Duodenal mucosa (tissue), 2 donors: ENCODE measurements around the gene CUL2.
"Not testable (repeated sequence)": the region's sequence is repeated elsewhere in the genome, so short reads cannot be mapped to it uniquely, and the experiment has no call there.

Source experiments
- H3K27ac ChIP-seq: one replicate; pipeline ENCODE4 v1.7.0; 2013; ENCODE audit warnings: low read depth, low read length
- H3K27me3 ChIP-seq, 2 donors: one replicate each; pipeline ENCODE4 v1.7.0; 2013; ENCODE audit warnings: low read length in 2 of 2, control low read depth in 1 of 2; ENCODE audit not compliant: insufficient read depth in 2 of 2, control insufficient read depth in 1 of 2
- H3K36me3 ChIP-seq, 2 donors: one replicate each; pipeline ENCODE4 v1.7.0; 2013; ENCODE audit warnings: low read length in 2 of 2, control low read depth in 1 of 2; ENCODE audit not compliant: insufficient read depth in 2 of 2, control insufficient read depth in 1 of 2
- H3K4me1 ChIP-seq, 2 donors: one replicate each; pipeline ENCODE4 v1.7.0; 2013; ENCODE audit warnings: low read length in 2 of 2, control low read depth in 1 of 2; ENCODE audit not compliant: insufficient read depth in 2 of 2, control insufficient read depth in 1 of 2
- H3K4me3 ChIP-seq, 2 donors: one replicate each; pipeline ENCODE4 v1.7.0; 2013; ENCODE audit warnings: low read length in 2 of 2, low read depth in 1 of 2
- H3K9ac ChIP-seq, 2 donors: one replicate each; pipeline ENCODE4 v1.7.0; 2013; ENCODE audit warnings: low read length in 2 of 2, low read depth in 1 of 2
- H3K9me3 ChIP-seq, 2 donors: one replicate each; pipeline ENCODE4 v1.7.0; 2013; ENCODE audit warnings: low read length in 2 of 2, control low read depth in 1 of 2; ENCODE audit not compliant: control insufficient read depth in 1 of 2

The CUL2 gene

DNA sequence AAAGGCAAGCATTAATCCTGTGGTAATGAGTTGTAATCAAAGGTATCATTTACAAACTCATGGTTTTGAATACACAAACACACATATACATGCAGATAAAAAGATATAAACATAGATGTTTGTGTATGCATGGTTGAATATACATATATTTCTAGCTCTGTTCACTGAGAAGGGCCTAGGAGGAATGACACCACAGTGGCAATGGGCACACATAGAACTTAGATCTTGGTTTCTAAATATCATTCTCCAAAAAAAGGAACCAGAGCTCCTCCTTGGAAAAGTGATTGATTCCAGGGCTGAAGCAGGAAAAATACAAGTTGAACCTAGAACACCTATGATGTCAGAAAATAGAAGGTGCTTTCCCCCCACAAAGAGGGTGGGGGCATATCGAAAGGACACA is 6.9 kb downstream of the CUL2 start:
- Histone ChIP-seq H3K4me3 (no peak overlapping the region), H3K9me3 (peaks cover 0 to 4% of the 10 kb centered on the region in 2 donors), H3K27me3 (no peaks in the 10 kb centered on the region), H3K27ac (no peak overlapping the region), H3K36me3 (peaks cover 0 to 4% of the 10 kb centered on the region in 2 donors), H3K4me1 (peaks cover 0 to 4% of the 10 kb centered on the region in 2 donors), H3K9ac (no peak overlapping the region)

DNA sequence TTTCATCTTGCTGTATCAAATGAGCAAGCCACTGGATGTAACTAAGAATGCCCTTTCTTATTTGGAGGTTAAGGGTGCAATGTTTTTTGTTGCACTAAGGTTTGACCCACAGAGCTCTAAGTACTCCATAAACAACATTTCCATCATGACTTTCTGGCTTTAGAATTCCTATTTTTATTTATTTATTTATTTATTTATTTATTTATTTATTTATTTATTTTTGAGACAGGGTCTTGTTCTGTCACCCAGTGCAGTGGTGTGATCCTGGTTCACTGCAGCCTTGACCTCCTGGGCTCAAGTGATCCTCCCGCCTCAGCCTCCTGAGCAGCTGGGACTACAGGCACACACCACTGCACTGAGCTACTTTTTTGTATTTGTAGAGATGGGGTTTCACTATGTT is 9.9 kb downstream of the CUL2 start:
- not testable (repeated sequence) for H3K27ac ChIP-seq

DNA sequence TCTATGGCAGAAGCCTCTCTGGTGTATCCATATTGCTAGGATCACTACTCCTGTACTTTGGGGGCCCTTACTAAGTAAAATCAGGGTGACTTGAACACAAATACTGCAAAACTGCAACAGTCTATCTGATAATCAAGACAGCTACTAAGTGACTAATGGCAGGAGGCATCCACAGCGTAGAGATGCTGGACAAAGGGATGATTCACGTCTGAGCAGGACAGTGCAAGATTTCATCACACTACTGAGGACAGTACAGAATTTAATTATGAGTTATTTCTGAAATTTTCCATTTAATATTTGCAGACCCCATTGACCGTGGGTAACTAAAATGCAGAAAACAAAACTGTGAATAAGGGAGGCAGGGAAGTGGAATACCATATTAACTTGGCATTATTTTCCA is 10.4 kb downstream of the CUL2 start:
- Histone ChIP-seq H3K27me3 (no peaks in the 10 kb centered on the region), H3K9ac (no peak overlapping the region), H3K9me3 (peaks cover 0 to 4% of the 10 kb centered on the region in 2 donors), H3K27ac (no peak overlapping the region), H3K4me3 (no peak overlapping the region), H3K4me1 (no peaks in the 10 kb centered on the region), H3K36me3 (peaks cover 0 to 4% of the 10 kb centered on the region in 2 donors)

More for the DNA sequence above, 9.9 kb downstream of the CUL2 start:
- not testable (repeated sequence) for H3K9me3 ChIP-seq, H3K27me3 ChIP-seq, H3K36me3 ChIP-seq, H3K9ac ChIP-seq, H3K4me3 ChIP-seq, H3K4me1 ChIP-seq

DNA sequence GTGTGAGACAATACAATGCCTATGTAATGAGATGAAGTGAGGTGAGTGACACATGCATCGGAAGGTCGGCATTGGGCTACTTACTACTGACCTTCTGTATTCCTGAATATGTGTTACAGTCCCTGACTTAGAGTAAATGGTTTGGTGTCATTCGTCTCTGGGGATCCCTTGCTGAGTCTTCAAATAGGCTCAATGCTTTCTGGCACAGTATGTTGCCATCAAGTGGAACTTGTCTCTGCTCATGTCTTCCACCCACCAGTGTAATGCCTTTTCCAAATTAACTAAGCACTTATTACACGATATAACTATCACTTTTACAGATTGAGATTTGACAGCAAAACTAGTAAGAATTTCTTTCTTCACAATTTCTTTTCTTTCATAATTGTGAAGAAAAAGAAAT is 10.9 kb downstream of the CUL2 start:
- Histone ChIP-seq H3K36me3 (peaks cover 0 to 4% of the 10 kb centered on the region in 2 donors), H3K9me3 (peaks cover 0 to 4% of the 10 kb centered on the region in 2 donors), H3K27ac (no peak overlapping the region), H3K4me3 (no peak overlapping the region), H3K9ac (no peak overlapping the region), H3K4me1 (no peaks in the 10 kb centered on the region), H3K27me3 (no peaks in the 10 kb centered on the region)

DNA sequence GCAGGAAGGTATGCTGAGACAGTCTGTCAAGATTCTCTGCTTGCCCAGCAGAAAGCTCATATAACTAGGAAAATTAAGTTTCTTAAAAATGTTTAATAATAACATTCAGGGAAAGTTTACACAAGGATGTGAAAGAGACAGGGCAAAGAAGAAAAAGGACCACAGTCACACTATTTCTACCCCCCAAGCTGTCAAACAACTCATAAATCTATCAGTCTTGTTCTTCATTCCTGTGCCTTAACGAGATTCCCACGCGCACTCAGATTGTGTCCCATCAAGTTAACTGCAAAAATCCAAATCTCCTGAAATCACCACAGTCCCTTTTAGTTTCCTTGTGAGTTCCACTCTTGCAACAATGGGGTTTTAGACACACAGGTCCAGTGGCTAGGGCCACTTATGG is 14.9 kb downstream of the CUL2 start:
- H3K4me3 ChIP-seq: no peak overlapping the region
- peaks cover 0 to 3% of the 10 kb centered on the region in 2 donors for H3K36me3 ChIP-seq
- no peak overlapping the region for H3K27ac ChIP-seq
- no peaks in the 10 kb centered on the region for H3K27me3 ChIP-seq
- no peaks in the 10 kb centered on the region for H3K9me3 ChIP-seq
- H3K4me1 ChIP-seq: no peaks in the 10 kb centered on the region
- H3K9ac ChIP-seq: no peak overlapping the region

DNA sequence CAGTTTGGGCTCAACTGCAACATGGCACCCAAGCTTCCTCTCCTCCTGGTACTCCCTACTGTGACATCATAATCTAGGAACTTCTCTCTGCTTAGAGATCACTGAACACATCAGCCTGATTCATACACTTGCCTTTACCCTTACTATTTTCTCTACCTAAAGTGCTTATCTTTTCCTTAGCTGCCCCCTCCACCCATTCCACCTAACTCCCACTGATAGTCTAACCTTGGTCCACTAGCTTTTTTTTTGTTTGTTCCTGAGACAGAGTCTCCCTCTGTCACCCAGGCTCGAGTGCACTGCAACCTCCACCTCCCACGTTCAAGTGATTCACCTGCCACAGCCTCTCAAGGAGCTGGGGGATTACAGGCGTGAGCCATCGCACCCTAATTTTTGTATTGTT is 15.9 kb downstream of the CUL2 start:
- H3K27ac ChIP-seq: no peak overlapping the region

DNA sequence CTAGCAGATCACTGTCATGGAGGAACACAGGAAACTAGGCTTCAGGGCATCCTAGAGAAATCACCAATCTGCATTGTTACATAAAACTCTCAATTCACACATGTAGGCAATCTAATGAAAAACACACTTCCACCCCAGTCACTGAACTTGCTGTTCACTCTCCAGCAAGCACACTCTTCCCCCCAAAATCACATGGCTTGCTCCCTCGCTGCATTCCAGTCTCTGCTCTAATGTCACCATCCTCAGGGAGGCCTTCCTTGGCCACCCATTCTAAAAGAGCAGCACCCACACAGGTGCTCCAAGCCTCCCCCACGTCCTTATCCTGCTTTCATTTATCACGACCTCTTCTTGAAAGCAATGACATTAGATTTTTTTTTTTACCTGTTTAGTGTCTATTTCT is 19.6 kb downstream of the CUL2 start:
- Histone ChIP-seq H3K9ac (no peak overlapping the region), H3K27ac (no peak overlapping the region), H3K27me3 (no peaks in the 10 kb centered on the region), H3K4me3 (no peak overlapping the region), H3K36me3 (peaks cover 3 to 12% of the 10 kb centered on the region in 2 donors), H3K9me3 (no peaks in the 10 kb centered on the region), H3K4me1 (no peaks in the 10 kb centered on the region)

More for the DNA sequence above, 15.9 kb downstream of the CUL2 start:
- Histone ChIP-seq H3K36me3 (peaks cover 3 to 7% of the 10 kb centered on the region in 2 donors), H3K9ac (no peak overlapping the region), H3K9me3 (no peaks in the 10 kb centered on the region), H3K4me1 (no peaks in the 10 kb centered on the region), H3K27me3 (no peaks in the 10 kb centered on the region), H3K4me3 (no peak overlapping the region)

DNA sequence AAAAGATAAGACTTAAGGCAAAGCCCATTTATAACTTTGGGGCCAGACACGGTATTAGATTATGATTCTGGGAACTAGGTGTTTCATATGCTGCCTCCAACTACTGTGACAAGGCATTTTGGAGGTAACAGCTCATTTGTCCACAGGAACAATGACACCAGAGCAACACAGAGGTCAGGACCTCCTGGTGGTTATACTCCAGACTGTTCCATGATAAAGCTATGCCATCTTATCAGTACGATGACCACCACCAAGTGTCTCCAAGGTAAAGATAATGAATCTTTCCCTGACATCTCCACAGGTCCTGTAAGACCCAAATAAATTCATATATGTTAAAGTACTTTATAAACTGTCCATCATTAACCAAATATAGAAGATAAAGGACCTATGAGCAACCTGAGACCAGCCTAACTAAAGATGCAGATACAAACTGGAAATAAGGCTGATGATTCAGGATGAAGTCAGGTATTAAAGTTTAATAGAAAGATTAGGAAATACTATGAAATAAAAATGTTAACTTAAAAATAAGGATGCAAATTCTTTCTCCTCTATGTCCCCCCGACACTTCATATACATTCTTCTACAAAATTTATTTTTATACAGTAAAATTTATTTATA is 26.2 kb downstream of the CUL2 start:
- H3K27ac ChIP-seq: no peak overlapping the region
- H3K27me3 ChIP-seq: no peaks in the 10 kb centered on the region
- H3K9ac ChIP-seq: no peak overlapping the region
- H3K36me3 ChIP-seq: peaks cover 6 to 45% of the 10 kb centered on the region in 2 donors
- no peak overlapping the region for H3K4me3 ChIP-seq
- H3K4me1 ChIP-seq: no peaks in the 10 kb centered on the region
- H3K9me3 ChIP-seq: no peaks in the 10 kb centered on the region

DNA sequence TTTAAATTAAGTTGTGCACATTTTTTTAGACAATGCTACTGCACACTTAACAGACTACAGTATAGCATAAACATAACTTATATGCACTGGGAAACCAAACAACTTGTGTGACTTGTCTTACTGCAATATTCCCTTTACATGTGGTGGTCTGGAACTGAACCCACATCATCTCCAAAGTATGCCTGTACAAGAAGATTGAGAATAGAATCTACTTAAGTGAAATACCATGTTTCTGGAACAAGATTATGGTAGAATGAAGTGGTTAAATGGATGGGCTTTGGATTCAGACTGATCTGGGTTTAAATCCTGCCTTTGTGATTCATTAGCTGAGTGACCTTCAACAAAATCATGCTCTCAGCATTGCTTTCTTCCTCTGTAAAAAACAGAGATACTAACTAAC is 30.7 kb downstream of the CUL2 start:
- Histone ChIP-seq H3K4me1 (no peaks in the 10 kb centered on the region), H3K27ac (no peak overlapping the region), H3K9ac (no peak overlapping the region), H3K27me3 (no peaks in the 10 kb centered on the region), H3K9me3 (no peaks in the 10 kb centered on the region), H3K4me3 (no peak overlapping the region), H3K36me3 (peaks cover 9 to 54% of the 10 kb centered on the region in 2 donors)

DNA sequence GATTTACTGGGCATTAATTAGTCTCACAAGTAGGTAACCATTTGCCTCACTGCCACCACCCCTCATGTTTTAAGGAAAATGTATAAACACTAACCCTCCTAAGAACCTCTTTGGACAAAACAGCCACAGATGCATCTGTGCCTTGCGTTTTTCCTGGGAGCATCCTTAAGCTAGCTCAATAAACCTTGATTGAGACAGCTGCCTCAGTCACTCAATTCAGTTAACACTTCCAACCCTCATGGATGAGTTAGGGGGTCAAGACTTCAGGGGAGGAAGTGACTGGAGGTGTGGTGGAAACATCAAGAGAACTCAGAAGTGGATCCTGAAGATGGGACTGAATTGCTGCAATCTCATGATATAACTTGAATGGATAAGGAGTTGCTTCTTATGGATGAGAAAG is 31.5 kb downstream of the CUL2 start:
- H3K4me3 ChIP-seq: no peak overlapping the region
- H3K4me1 ChIP-seq: no peaks in the 10 kb centered on the region
- H3K9ac ChIP-seq: no peak overlapping the region
- H3K9me3 ChIP-seq: no peaks in the 10 kb centered on the region
- no peaks in the 10 kb centered on the region for H3K27me3 ChIP-seq
- no peak overlapping the region for H3K27ac ChIP-seq
- peaks cover 12 to 46% of the 10 kb centered on the region in 2 donors for H3K36me3 ChIP-seq

DNA sequence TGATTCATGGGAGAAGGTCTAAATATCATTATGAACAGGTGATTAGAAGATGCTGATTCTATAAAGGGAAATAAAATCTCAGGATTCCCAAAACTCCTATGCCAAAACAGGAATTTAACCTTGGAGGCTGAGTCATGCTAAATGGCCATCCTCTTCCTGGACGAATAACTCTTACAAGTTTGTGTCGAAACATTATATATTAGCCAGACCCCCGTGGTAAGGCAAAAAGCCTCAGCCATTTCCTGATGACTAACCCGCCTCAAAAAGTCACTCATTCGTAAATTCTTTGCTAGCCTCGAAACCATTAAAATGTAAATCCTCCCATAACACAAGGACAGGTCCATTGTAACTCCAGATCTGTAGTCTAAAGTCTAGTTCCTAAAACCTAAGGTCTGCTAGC is 32.0 kb downstream of the CUL2 start:
- peaks cover 12 to 46% of the 10 kb centered on the region in 2 donors for H3K36me3 ChIP-seq

More for the DNA sequence above, 32.0 kb downstream of the CUL2 start:
- Histone ChIP-seq H3K27ac (no peak overlapping the region), H3K27me3 (no peaks in the 10 kb centered on the region), H3K9me3 (no peaks in the 10 kb centered on the region), H3K9ac (no peak overlapping the region), H3K4me3 (no peak overlapping the region), H3K4me1 (no peaks in the 10 kb centered on the region)
